Fibroblast of the aortic adventitia (primary cell): ENCODE measurements around the gene EPHA2. TPM values are rescaled to one million over a fixed set of nuclear protein-coding genes. Genes with fewer than 3 reads are reported as not detected.

Source experiments
- DNase-seq: peaks from one replicate; pipeline ENCODE4 v3.0.0-alpha.2; 2010; ENCODE audit warnings: low read depth
- H3K4me3 ChIP-seq: 2 replicates; pipeline ENCODE4 v1.5.1; 2011; ENCODE audit warnings: low read depth, mild to moderate bottlenecking, control low read depth, low read length, moderate library complexity
- total RNA-seq: library from RNA; depleted of rRNA; stranded (reverse); fragments of >200 nt; gene quantifications from 2 replicates; pipeline ENCODE4 v1.2.3, GENCODE V29; 2012; ENCODE audit warnings: low replicate concordance
- TF ChIP-seq, protein P1 (sequence below): IDR thresholded peaks from 2 replicates; pipeline ENCODE4 v1.5.1; 2011; ENCODE audit warnings: mild to moderate bottlenecking, low read length, control low read depth, inconsistent platforms; ENCODE audit not compliant: insufficient read depth

Gene EPHA2
- total RNA-seq, 1 donor: 7.9 TPM

DNA sequence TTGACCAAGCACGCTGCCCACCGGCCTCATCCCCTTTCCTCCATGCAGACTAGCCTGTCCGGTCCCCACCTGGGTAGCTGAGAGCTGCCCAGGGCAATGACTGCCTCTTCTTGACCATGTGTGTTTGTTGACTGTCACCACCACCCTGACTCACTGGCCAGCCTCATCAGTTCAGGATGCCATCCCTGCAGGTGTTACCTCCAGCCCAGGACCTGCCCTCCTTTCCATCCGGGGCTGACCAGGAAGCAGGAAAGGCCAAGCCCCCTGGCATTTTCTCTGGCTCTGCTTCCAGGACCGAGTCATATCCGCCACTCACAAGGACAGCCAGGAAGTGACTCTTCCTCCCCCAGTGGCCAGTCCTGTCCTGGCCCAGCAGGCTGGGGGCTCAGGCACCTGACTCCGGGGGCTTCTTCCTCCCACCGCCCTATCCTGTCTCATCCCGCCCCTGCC lies 17.1 kb downstream of the EPHA2 start:
- no peak for DNase-seq
- TF ChIP-seq, protein P1, sequence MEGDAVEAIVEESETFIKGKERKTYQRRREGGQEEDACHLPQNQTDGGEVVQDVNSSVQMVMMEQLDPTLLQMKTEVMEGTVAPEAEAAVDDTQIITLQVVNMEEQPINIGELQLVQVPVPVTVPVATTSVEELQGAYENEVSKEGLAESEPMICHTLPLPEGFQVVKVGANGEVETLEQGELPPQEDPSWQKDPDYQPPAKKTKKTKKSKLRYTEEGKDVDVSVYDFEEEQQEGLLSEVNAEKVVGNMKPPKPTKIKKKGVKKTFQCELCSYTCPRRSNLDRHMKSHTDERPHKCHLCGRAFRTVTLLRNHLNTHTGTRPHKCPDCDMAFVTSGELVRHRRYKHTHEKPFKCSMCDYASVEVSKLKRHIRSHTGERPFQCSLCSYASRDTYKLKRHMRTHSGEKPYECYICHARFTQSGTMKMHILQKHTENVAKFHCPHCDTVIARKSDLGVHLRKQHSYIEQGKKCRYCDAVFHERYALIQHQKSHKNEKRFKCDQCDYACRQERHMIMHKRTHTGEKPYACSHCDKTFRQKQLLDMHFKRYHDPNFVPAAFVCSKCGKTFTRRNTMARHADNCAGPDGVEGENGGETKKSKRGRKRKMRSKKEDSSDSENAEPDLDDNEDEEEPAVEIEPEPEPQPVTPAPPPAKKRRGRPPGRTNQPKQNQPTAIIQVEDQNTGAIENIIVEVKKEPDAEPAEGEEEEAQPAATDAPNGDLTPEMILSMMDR: no peak
- no peak overlapping the region for H3K4me3 ChIP-seq

DNA sequence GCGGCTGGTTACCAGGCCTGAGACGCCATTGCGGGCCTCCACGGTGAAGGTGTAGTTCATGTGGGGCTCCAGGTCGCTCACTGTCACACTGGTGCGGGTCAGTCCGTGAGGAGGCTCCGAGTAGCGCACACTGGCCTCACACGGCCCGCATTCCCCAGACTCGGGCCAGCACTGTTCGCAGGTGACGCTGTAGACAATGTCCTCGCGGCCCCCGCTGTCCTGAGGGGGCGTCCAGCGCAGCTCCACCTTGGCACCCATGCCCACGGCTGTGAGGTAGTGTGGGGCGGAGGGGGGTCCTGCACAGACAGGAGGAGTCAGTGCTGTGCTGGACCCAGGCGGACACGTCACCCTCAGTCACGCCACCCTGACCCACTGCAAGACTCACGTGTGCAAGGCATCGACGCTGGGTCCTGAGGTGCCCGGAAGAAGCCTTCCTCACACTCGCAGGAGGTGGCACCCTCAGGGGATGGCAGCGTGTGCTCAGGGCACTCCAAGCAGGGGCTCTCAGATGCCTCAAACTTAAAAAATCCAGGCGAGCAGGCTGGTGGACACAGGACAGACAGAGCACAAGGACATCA lies 17.9 kb downstream of the EPHA2 start:
- H3K4me3 ChIP-seq: no peak overlapping the region
- no peak for DNase-seq
- TF ChIP-seq, protein P1: no peak

DNA sequence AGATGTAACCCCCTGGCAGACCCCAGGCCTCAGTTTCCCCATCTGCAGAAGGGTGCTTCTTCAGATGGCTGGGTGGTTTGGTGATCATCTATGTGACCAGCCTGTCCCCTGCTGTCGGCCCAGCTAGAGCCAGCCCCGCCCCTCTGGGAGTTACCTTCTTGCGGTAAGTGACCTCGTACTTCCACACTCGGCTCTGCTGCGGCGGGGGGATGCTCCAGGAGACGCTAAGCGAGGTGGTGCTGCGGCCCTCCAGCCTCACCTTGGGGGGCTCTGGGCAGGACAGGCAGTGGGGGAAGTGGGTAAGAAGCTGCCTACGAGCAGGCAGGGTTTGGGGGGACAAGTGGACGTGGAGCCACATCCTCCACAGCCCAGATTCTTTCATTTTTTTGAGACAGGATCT lies 20.4 kb downstream of the EPHA2 start:
- no peak overlapping the region for H3K4me3 ChIP-seq
- TF ChIP-seq, protein P1: no peak
- no peak for DNase-seq

DNA sequence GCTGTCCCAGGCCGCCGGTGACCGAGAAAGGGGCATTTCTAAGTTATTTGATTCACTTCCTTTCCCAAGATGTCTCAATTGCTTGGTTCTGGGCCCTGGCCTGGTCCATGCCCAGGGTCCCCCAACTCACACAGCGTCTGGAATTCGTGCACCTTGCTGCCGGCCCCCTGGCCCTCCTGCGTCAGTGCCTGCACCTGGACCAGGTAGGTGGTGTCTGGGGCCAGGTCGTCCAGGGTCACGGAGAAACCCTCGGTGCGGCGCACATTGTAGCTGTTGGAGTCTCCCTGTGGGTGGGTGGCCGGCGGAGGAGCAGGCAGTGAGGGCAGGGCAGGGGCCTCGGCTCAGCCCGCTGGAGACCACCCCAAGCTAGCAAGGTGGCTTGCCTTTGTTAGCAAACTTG lies 21.0 kb downstream of the EPHA2 start:
- no peak for DNase-seq
- H3K4me3 ChIP-seq: no peak overlapping the region
- TF ChIP-seq, protein P1: no peak

DNA sequence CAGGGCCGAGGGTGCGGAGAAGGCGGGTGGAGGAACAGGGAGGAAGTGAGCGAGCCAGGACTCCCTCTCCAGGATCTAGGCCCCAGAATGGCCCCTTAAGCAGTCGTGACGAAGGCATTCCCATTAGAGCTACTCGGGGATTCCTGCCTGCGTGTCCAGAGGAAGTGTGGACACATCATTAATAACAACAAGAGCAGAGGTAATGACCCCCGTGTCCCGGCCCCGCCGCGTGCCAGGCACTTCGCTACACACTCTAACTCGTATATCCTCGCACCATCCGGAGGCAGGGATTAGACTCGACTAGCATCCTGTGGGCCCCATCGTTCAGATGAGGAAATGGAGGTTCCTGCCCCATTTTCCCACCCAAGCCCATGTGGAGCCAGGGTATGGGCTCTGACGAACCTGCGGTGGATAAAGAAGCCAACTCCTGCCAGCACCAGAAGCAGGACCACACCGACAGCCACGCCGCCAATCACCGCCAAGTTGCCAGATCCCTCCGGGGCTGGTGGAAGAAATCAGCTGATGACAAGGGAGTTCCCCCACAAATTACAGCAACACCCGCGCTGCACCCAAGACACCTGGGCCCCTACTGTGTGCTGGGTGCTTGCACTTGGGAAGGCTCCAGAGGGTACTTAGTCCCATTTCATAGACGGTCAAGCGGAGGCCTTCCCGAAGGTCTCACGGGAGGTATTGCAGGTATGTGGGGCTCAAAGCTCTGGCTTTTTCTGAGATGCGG lies 21.6 kb downstream of the EPHA2 start:
- no peak for DNase-seq
- H3K4me3 ChIP-seq: no peak overlapping the region
- TF ChIP-seq, protein P1: no peak

DNA sequence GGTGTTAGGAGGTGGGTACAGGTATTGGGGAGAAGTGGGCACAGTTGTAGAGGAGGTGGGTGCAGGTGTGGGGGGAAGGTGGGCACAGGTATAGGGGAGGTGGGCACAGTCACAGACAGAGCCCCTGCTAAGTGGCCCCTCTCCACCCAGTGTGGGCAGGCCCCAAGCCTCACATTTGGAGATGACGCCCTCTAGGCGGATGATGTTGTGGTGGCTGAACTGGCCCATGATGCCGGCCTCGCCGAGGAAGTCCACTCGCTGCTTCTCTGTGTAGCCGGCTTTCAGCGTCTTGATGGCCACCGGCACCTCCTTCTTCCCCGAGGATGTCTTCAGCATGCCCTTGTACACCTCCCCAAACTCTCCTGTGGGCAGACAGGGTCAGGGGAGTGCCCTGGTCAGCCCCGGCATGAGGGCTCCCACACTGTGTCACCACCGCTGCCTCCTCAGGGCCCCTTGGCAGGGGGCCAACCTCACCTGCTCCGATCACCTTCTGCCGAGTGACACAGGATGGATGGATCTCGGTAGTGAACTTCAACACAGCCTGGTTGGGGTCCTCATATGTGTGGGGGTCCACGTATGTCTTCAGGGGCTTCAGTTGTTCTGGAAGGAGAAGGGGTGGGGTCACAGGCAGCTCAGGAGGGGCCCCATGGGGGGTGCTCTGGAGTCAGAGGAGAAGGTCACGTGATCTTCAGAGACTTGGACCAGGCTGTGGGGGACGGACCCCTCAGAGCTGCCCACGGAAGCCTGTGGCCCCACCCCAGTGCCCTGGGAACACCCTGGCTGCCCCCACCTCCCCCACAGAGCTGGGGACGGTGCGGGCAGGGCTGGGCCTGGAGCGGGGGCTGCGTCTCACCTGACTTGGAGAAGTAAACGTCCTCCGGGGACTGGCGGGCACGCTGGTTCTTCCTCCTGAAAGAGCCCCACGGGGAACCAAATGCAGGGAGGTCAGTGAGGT lies 22.6 kb downstream of the EPHA2 start:
- TF ChIP-seq, protein P1: no peak
- H3K4me3 ChIP-seq: no peak overlapping the region
- no peak for DNase-seq
